ENCODE results near the gene CFHR4.

Gene CFHR4

GRCh38 chr1:196858811-196859210, 29.0 kb upstream of the CFHR4 start:
- no peak overlapping the region for H3K23ac ChIP-seq (ENCODE audit: low read length)
- no peaks in the 10 kb centered on the region for H3K9me3 ChIP-seq (ENCODE audit: insufficient read depth, low read depth, low read length)
- no peak overlapping the region for H3K4me2 ChIP-seq (ENCODE audit: low read length)
- H3K36me3 ChIP-seq (ENCODE audit: control insufficient read depth in 1 of 2, insufficient read depth in 2 of 2, low read length in 2 of 2), result no peaks in the 10 kb centered on the region
- no peak overlapping the region for H2AK5ac ChIP-seq (ENCODE audit: low read length)
- H3K27ac ChIP-seq (ENCODE audit: low read depth, low read length), result no peak overlapping the region
- H2BK5ac ChIP-seq (ENCODE audit: low read depth, low read length, poor library complexity), result no peak overlapping the region
- WGBS (ENCODE audit: extremely low coverage, insufficient coverage, insufficient read length), result no CpG with 5 or more reads among the region's 3 CpGs
- H3K9ac ChIP-seq (ENCODE audit: low read length), result no peak overlapping the region
- no peak overlapping the region for H4K12ac ChIP-seq (ENCODE audit: low read depth, low read length)
- no peak for DNase-seq
- H2BK120ac ChIP-seq (ENCODE audit: insufficient read depth, low read length, poor library complexity), result no peak overlapping the region
- no peak overlapping the region for H4K8ac ChIP-seq (ENCODE audit: low read depth, low read length)
- no peak overlapping the region for H3K4ac ChIP-seq (ENCODE audit: low read depth, low read length)
- H3K79me2 ChIP-seq (ENCODE audit: control insufficient read depth, insufficient read depth, low read length, poor library complexity), result no peaks in the 10 kb centered on the region
- H3K4me3 ChIP-seq (ENCODE audit: low read depth, low read length), result no peak overlapping the region
- H3K18ac ChIP-seq (ENCODE audit: low read length), result no peak overlapping the region
- no peak overlapping the region for H3K14ac ChIP-seq (ENCODE audit: low read length)
- H3K79me1 ChIP-seq (ENCODE audit: low read length), result no peaks in the 10 kb centered on the region
- H4K91ac ChIP-seq (ENCODE audit: low read depth, low read length), result no peak overlapping the region
- H2AFZ ChIP-seq (ENCODE audit: insufficient read depth, low read length, poor library complexity), result no peak overlapping the region
- H3K27me3 ChIP-seq (ENCODE audit: insufficient read depth, low read length), result no peaks in the 10 kb centered on the region
- no peak overlapping the region for H2BK12ac ChIP-seq (ENCODE audit: low read length)
- no peaks in the 10 kb centered on the region for H3K4me1 ChIP-seq (ENCODE audit: control insufficient read depth in 1 of 2, insufficient read depth in 2 of 2, low read length in 2 of 2)

- H4K12ac ChIP-seq (ENCODE audit: low read depth, low read length), result no peak overlapping the region
These were observed 27.4 kb upstream of the CFHR4 start for GRCh38 chr1:196860323-196860884.

GRCh38 chr1:196861429-196861828, 26.4 kb upstream of the CFHR4 start:
- Histone ChIP-seq H3K4me1 (ENCODE audit: control insufficient read depth in 1 of 2, insufficient read depth in 2 of 2, low read length in 2 of 2) (no peaks in the 10 kb centered on the region), H2AFZ (ENCODE audit: insufficient read depth, low read length, poor library complexity) (no peak overlapping the region), H3K4ac (ENCODE audit: low read depth, low read length) (no peak overlapping the region), H3K79me1 (ENCODE audit: low read length) (no peaks in the 10 kb centered on the region), H3K23ac (ENCODE audit: low read length) (no peak overlapping the region), H3K36me3 (ENCODE audit: control insufficient read depth in 1 of 2, insufficient read depth in 2 of 2, low read length in 2 of 2) (no peaks in the 10 kb centered on the region), H3K27ac (ENCODE audit: low read depth, low read length) (no peak overlapping the region), H3K18ac (ENCODE audit: low read length) (no peak overlapping the region), H2BK120ac (ENCODE audit: insufficient read depth, low read length, poor library complexity) (no peak overlapping the region), H4K8ac (ENCODE audit: low read depth, low read length) (no peak overlapping the region), H3K79me2 (ENCODE audit: control insufficient read depth, insufficient read depth, low read length, poor library complexity) (no peaks in the 10 kb centered on the region), H4K12ac (ENCODE audit: low read depth, low read length) (no peak overlapping the region), H2AK5ac (ENCODE audit: low read length) (no peak overlapping the region), H3K4me2 (ENCODE audit: low read length) (no peak overlapping the region), H4K91ac (ENCODE audit: low read depth, low read length) (no peak overlapping the region), H2BK5ac (ENCODE audit: low read depth, low read length, poor library complexity) (no peak overlapping the region), H3K27me3 (ENCODE audit: insufficient read depth, low read length) (no peaks in the 10 kb centered on the region), H3K9ac (ENCODE audit: low read length) (no peak overlapping the region), H2BK12ac (ENCODE audit: low read length) (no peak overlapping the region), H3K9me3 (ENCODE audit: insufficient read depth, low read depth, low read length) (no peaks in the 10 kb centered on the region), H3K4me3 (ENCODE audit: low read depth, low read length) (no peak overlapping the region), H3K14ac (ENCODE audit: low read length) (no peak overlapping the region)
- no CpG with 5 or more reads among the region's 2 CpGs for WGBS (ENCODE audit: extremely low coverage, insufficient coverage, insufficient read length)
- no peak for DNase-seq

More at GRCh38 chr1:196860323-196860884, 27.4 kb upstream of the CFHR4 start:
- no peak overlapping the region for H3K4me2 ChIP-seq (ENCODE audit: low read length)
- H3K27ac ChIP-seq (ENCODE audit: low read depth, low read length), result no peak overlapping the region
- H3K4ac ChIP-seq (ENCODE audit: low read depth, low read length), result no peak overlapping the region
- no peaks in the 10 kb centered on the region for H3K79me2 ChIP-seq (ENCODE audit: control insufficient read depth, insufficient read depth, low read length, poor library complexity)
- H3K9ac ChIP-seq (ENCODE audit: low read length), result no peak overlapping the region
- H3K23ac ChIP-seq (ENCODE audit: low read length), result no peak overlapping the region
- no peak overlapping the region for H4K8ac ChIP-seq (ENCODE audit: low read depth, low read length)
- WGBS (ENCODE audit: extremely low coverage, insufficient coverage, insufficient read length), result no CpG with 5 or more reads among the region's 1 CpG
- H3K14ac ChIP-seq (ENCODE audit: low read length), result no peak overlapping the region
- H2AFZ ChIP-seq (ENCODE audit: insufficient read depth, low read length, poor library complexity), result no peak overlapping the region
- no peak overlapping the region for H2BK120ac ChIP-seq (ENCODE audit: insufficient read depth, low read length, poor library complexity)
- no peaks in the 10 kb centered on the region for H3K79me1 ChIP-seq (ENCODE audit: low read length)
- H3K4me1 ChIP-seq (ENCODE audit: control insufficient read depth in 1 of 2, insufficient read depth in 2 of 2, low read length in 2 of 2), result no peaks in the 10 kb centered on the region
- no peak overlapping the region for H2AK5ac ChIP-seq (ENCODE audit: low read length)
- DNase-seq, result no peak
- H3K4me3 ChIP-seq (ENCODE audit: low read depth, low read length), result no peak overlapping the region
- no peak overlapping the region for H3K18ac ChIP-seq (ENCODE audit: low read length)
- H3K9me3 ChIP-seq (ENCODE audit: insufficient read depth, low read depth, low read length), result no peaks in the 10 kb centered on the region
- no peak overlapping the region for H2BK12ac ChIP-seq (ENCODE audit: low read length)
- no peaks in the 10 kb centered on the region for H3K27me3 ChIP-seq (ENCODE audit: insufficient read depth, low read length)
- no peak overlapping the region for H4K91ac ChIP-seq (ENCODE audit: low read depth, low read length)
- H3K36me3 ChIP-seq (ENCODE audit: control insufficient read depth in 1 of 2, insufficient read depth in 2 of 2, low read length in 2 of 2), result no peaks in the 10 kb centered on the region
- H2BK5ac ChIP-seq (ENCODE audit: low read depth, low read length, poor library complexity), result no peak overlapping the region

GRCh38 chr1:196866974-196867373, 20.9 kb upstream of the CFHR4 start:
- H2BK5ac ChIP-seq (ENCODE audit: low read depth, low read length, poor library complexity), result no peak overlapping the region
- H2BK12ac ChIP-seq (ENCODE audit: low read length), result no peak overlapping the region
- no peak overlapping the region for H3K9ac ChIP-seq (ENCODE audit: low read length)
- no peak overlapping the region for H3K27ac ChIP-seq (ENCODE audit: low read depth, low read length)
- no peak overlapping the region for H2AK5ac ChIP-seq (ENCODE audit: low read length)
- no peak overlapping the region for H4K8ac ChIP-seq (ENCODE audit: low read depth, low read length)
- H4K91ac ChIP-seq (ENCODE audit: low read depth, low read length), result no peak overlapping the region
- no peak overlapping the region for H2AFZ ChIP-seq (ENCODE audit: insufficient read depth, low read length, poor library complexity)
- no peak overlapping the region for H3K23ac ChIP-seq (ENCODE audit: low read length)
- no peak for DNase-seq
- H3K18ac ChIP-seq (ENCODE audit: low read length), result no peak overlapping the region
- H3K4ac ChIP-seq (ENCODE audit: low read depth, low read length), result no peak overlapping the region
- H3K4me2 ChIP-seq (ENCODE audit: low read length), result no peak overlapping the region
- H3K36me3 ChIP-seq (ENCODE audit: control insufficient read depth in 1 of 2, insufficient read depth in 2 of 2, low read length in 2 of 2), result no peaks in the 10 kb centered on the region
- no peaks in the 10 kb centered on the region for H3K79me2 ChIP-seq (ENCODE audit: control insufficient read depth, insufficient read depth, low read length, poor library complexity)
- H3K4me3 ChIP-seq (ENCODE audit: low read depth, low read length), result no peak overlapping the region
- no peak overlapping the region for H3K14ac ChIP-seq (ENCODE audit: low read length)
- no peaks in the 10 kb centered on the region for H3K27me3 ChIP-seq (ENCODE audit: insufficient read depth, low read length)
- H3K9me3 ChIP-seq (ENCODE audit: insufficient read depth, low read depth, low read length), result no peaks in the 10 kb centered on the region
- no peak overlapping the region for H4K12ac ChIP-seq (ENCODE audit: low read depth, low read length)
- no CpG with 5 or more reads among the region's 1 CpG for WGBS (ENCODE audit: extremely low coverage, insufficient coverage, insufficient read length)
- no peaks in the 10 kb centered on the region for H3K4me1 ChIP-seq (ENCODE audit: control insufficient read depth in 1 of 2, insufficient read depth in 2 of 2, low read length in 2 of 2)
- no peak overlapping the region for H2BK120ac ChIP-seq (ENCODE audit: insufficient read depth, low read length, poor library complexity)
- no peaks in the 10 kb centered on the region for H3K79me1 ChIP-seq (ENCODE audit: low read length)
